HG02852 (cell line): Measurements from ENCODE around the gene AURKB.
"Not testable (repeated sequence)": the region's sequence is repeated elsewhere in the genome, so short reads cannot be mapped to it uniquely, and the experiment has no call there.

Experiments
- ATAC-seq: cut with Tn5 transposase; IDR thresholded peaks from one replicate; pipeline ENCODE4 v1.9.1; 2021; ENCODE audit warnings: mild to moderate bottlenecking, moderate library complexity; ENCODE audit not compliant: unreplicated experiment

AURKB gene

GRCh38 chr17:8209907-8210760 lies at the start of gene AURKB:
TSS of gene AURKB (minus strand) at chr17:8210575. CDS start at chr17:8210224, 351 bp downstream.
- peak; percentile 79 for ATAC-seq

- no peak for ATAC-seq
These were observed 47.4 kb upstream of the AURKB start for GRCh38 chr17:8257801-8258200.

GRCh38 chr17:8256691-8257090 lies 46.3 kb upstream of the AURKB start:
- no peak for ATAC-seq

GRCh38 chr17:8256291-8256690 lies 45.9 kb upstream of the AURKB start:
- ATAC-seq = no peak

GRCh38 chr17:8255499-8255898 lies 45.1 kb upstream of the AURKB start:
- no peak for ATAC-seq

- no peak for ATAC-seq
These were observed 44.5 kb upstream of the AURKB start for GRCh38 chr17:8254881-8255280.

- no peak for ATAC-seq
These were observed 43.4 kb upstream of the AURKB start for GRCh38 chr17:8253801-8254200.

GRCh38 chr17:8251411-8251810 lies 41.0 kb upstream of the AURKB start:
- not testable (repeated sequence) for ATAC-seq

GRCh38 chr17:8249621-8250500 lies 39.5 kb upstream of the AURKB start:
- no peak for ATAC-seq

GRCh38 chr17:8248751-8249607 lies 38.6 kb upstream of the AURKB start, which contains the start of gene PFAS:
TSS of gene PFAS (plus strand) at chr17:8249289. CDS start at chr17:8253938, 4,649 bp downstream.
- no peak for ATAC-seq

GRCh38 chr17:8244768-8245167 lies 34.4 kb upstream of the AURKB start:
- no peak for ATAC-seq

- ATAC-seq = no peak
These were observed 33.5 kb upstream of the AURKB start for GRCh38 chr17:8243827-8244226.

GRCh38 chr17:8237886-8238285 lies 27.5 kb upstream of the AURKB start:
- no peak for ATAC-seq

- ATAC-seq = no peak
These were observed 26.8 kb upstream of the AURKB start for GRCh38 chr17:8237175-8237574.

GRCh38 chr17:8235676-8236075 lies 25.3 kb upstream of the AURKB start:
- ATAC-seq = no peak

- no peak for ATAC-seq
These were observed 24.2 kb upstream of the AURKB start for GRCh38 chr17:8234361-8235270.

GRCh38 chr17:8231701-8232100 lies 21.3 kb upstream of the AURKB start:
- no peak for ATAC-seq

- ATAC-seq = no peak
These were observed 16.8 kb upstream of the AURKB start for GRCh38 chr17:8227238-8227581.

- no peak for ATAC-seq
These were observed 16.3 kb upstream of the AURKB start for GRCh38 chr17:8226536-8227237.
